ENCODE results near the gene CHPT1.

CHPT1 gene

DNA sequence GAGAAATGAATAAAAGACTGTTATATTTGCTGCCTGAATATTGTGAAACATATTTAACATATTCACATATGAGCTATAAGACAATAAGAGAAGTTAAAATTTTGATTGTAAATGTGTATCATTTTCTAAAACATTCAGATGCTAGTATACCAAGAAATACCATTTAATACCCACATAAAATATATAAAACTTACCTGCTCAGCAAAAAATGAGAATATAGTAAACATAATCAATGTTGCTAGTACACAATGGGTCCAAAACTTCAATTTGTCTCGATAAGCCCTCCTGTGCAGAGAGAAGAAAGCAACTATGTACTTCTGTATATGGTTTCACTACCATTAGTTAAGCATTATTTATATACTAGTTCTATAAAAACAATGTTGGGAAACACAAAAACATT is 51.5 kb downstream of the CHPT1 start:
- no peak overlapping the region for H3K4me3 ChIP-seq (replicated peaks; ENCODE audit: insufficient read depth, low read length)
- H3K27me3 ChIP-seq (ENCODE audit: insufficient read depth, poor library complexity, severe bottlenecking): no peaks in the 10 kb centered on the region
- no peak overlapping the region for H3K27ac ChIP-seq (replicated peaks)
- no peak for TF ChIP-seq SPI1 (IDR thresholded peaks at IDR 0.05; ENCODE audit: borderline replicate concordance, low read depth)
- no peak for TF ChIP-seq GABPA (IDR thresholded peaks at IDR 0.05; ENCODE audit: low read depth)
- TF ChIP-seq, protein P1, sequence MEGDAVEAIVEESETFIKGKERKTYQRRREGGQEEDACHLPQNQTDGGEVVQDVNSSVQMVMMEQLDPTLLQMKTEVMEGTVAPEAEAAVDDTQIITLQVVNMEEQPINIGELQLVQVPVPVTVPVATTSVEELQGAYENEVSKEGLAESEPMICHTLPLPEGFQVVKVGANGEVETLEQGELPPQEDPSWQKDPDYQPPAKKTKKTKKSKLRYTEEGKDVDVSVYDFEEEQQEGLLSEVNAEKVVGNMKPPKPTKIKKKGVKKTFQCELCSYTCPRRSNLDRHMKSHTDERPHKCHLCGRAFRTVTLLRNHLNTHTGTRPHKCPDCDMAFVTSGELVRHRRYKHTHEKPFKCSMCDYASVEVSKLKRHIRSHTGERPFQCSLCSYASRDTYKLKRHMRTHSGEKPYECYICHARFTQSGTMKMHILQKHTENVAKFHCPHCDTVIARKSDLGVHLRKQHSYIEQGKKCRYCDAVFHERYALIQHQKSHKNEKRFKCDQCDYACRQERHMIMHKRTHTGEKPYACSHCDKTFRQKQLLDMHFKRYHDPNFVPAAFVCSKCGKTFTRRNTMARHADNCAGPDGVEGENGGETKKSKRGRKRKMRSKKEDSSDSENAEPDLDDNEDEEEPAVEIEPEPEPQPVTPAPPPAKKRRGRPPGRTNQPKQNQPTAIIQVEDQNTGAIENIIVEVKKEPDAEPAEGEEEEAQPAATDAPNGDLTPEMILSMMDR (IDR thresholded peaks at IDR 0.05; ENCODE audit: insufficient read depth, low read length): no peak
- TF ChIP-seq POLR2AphosphoS5 (IDR thresholded peaks at IDR 0.05; ENCODE audit: low read depth): no peak
- TF ChIP-seq, protein P2, sequence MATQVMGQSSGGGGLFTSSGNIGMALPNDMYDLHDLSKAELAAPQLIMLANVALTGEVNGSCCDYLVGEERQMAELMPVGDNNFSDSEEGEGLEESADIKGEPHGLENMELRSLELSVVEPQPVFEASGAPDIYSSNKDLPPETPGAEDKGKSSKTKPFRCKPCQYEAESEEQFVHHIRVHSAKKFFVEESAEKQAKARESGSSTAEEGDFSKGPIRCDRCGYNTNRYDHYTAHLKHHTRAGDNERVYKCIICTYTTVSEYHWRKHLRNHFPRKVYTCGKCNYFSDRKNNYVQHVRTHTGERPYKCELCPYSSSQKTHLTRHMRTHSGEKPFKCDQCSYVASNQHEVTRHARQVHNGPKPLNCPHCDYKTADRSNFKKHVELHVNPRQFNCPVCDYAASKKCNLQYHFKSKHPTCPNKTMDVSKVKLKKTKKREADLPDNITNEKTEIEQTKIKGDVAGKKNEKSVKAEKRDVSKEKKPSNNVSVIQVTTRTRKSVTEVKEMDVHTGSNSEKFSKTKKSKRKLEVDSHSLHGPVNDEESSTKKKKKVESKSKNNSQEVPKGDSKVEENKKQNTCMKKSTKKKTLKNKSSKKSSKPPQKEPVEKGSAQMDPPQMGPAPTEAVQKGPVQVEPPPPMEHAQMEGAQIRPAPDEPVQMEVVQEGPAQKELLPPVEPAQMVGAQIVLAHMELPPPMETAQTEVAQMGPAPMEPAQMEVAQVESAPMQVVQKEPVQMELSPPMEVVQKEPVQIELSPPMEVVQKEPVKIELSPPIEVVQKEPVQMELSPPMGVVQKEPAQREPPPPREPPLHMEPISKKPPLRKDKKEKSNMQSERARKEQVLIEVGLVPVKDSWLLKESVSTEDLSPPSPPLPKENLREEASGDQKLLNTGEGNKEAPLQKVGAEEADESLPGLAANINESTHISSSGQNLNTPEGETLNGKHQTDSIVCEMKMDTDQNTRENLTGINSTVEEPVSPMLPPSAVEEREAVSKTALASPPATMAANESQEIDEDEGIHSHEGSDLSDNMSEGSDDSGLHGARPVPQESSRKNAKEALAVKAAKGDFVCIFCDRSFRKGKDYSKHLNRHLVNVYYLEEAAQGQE (IDR thresholded peaks at IDR 0.05; ENCODE audit: insufficient replicate concordance, low read depth): no peak
- no peak for DNase-seq (ENCODE audit: low read depth in 1 of 2, low spot score in 1 of 2)

DNA sequence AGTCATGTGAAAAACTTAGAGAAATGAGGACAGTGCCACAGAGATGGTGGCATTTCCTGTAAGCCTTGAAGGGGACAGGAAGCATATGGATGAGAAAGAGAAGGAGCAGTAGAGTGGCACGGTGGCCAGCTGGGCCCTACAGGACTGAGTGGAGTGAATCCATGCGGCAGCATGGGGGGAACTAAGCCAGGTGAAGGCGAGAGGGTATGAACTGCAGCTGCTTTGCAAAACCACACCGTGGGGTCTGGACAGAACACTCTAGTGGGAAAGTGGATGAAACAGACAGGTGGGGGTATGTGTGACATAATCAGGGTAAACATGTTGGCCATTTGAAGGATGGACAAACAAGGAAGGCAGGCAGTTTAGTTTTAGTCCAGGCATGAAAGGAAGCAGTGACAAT is 52.2 kb downstream of the CHPT1 start:
- H3K4me3 ChIP-seq (replicated peaks; ENCODE audit: insufficient read depth, low read length): no peak overlapping the region
- TF ChIP-seq, protein P1 (IDR thresholded peaks at IDR 0.05; ENCODE audit: insufficient read depth, low read length): no peak
- TF ChIP-seq POLR2AphosphoS5 (IDR thresholded peaks at IDR 0.05; ENCODE audit: low read depth): 0 out of 2 replicates have a peak, but pooled peaks have one; percentile 23
- no peak overlapping the region for H3K27ac ChIP-seq (replicated peaks)
- DNase-seq (ENCODE audit: low read depth in 1 of 2, low spot score in 1 of 2): no peak
- H3K27me3 ChIP-seq (ENCODE audit: insufficient read depth, poor library complexity, severe bottlenecking): no peaks in the 10 kb centered on the region

DNA sequence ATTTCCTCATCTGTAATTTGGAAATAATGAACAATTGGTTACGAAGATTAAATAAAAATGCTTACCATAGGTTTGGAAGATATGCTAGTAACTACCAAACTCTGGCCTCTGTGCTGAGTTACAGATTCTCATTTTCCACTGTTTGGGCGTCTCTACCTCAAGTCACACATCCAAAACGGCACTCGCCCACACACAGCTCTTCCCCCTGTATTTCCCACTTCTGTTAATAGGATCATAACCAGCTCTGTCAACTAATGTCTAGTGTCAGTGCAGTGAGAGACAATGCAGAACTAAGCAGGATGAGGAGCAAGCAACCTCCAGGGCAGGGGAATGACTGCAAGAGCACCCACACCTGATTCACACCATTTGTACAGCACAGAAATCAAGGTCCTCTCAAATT is 52.7 kb downstream of the CHPT1 start:
- Histone ChIP-seq H3K27me3 (ENCODE audit: insufficient read depth, poor library complexity, severe bottlenecking) (no peaks in the 10 kb centered on the region), H3K4me3 (replicated peaks; ENCODE audit: insufficient read depth, low read length) (no peak overlapping the region), H3K27ac (replicated peaks) (no peak overlapping the region)
- DNase-seq (ENCODE audit: low read depth in 1 of 2, low spot score in 1 of 2): no peak
- TF ChIP-seq POLR2AphosphoS5 (IDR thresholded peaks at IDR 0.05; ENCODE audit: low read depth): no peak
- TF ChIP-seq, protein P1 (IDR thresholded peaks at IDR 0.05; ENCODE audit: insufficient read depth, low read length): no peak
- no peak for TF ChIP-seq GABPA (IDR thresholded peaks at IDR 0.05; ENCODE audit: low read depth)
- TF ChIP-seq, protein P2 (IDR thresholded peaks at IDR 0.05; ENCODE audit: insufficient replicate concordance, low read depth): no peak
- no peak for TF ChIP-seq SPI1 (IDR thresholded peaks at IDR 0.05; ENCODE audit: borderline replicate concordance, low read depth)

DNA sequence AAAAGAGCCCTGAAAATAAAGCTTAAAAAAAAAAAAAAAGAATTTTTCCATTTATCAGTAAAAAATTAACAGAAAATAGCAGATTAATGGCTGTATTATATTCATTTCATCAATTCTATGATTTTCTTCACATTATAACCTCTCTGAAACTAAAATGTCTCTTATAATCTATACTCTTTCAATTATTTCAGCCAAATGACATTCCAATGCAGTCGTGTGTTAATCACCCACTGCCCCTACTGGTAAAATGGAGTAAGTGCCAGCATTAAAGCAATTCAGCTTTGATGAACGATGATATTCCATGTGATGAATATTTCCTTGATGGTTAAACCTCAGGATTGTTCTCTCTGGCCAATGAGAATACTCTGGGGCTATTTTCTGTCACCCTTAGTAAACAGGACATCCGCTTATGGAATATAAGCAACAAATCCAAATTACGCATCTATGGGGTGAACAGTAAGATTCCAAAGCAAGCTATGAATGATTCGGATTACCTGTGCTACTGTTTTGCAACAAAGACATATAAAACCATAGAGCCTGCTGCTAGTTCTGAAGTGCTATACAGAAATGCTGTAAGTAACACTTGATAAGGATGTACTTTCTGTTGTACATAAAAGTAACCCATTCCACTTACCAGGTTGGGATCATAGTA is 62.1 kb downstream of the CHPT1 start:
- Histone ChIP-seq H3K27ac (replicated peaks) (no peak overlapping the region), H3K27me3 (ENCODE audit: insufficient read depth, poor library complexity, severe bottlenecking) (no peaks in the 10 kb centered on the region), H3K4me3 (replicated peaks; ENCODE audit: insufficient read depth, low read length) (no peak overlapping the region)
- DNase-seq (ENCODE audit: low read depth in 1 of 2, low spot score in 1 of 2): no peak
- TF ChIP-seq, protein P1 (IDR thresholded peaks at IDR 0.05; ENCODE audit: insufficient read depth, low read length): peak; percentile 83
- TF ChIP-seq SPI1 (IDR thresholded peaks at IDR 0.05; ENCODE audit: borderline replicate concordance, low read depth): no peak
